ENCODE data around the gene CCDC91.

- TF ChIP-seq SP1 (IDR thresholded peaks at IDR 0.05) = no peak
- TF ChIP-seq L3MBTL2 (conservative IDR thresholded peaks at IDR 0.05) = no peak
- no peak for TF ChIP-seq TARDBP (IDR thresholded peaks at IDR 0.05)
- TF ChIP-seq FOXM1 (IDR thresholded peaks at IDR 0.05; ENCODE audit: borderline replicate concordance) = no peak
- TF ChIP-seq BHLHE40 (IDR thresholded peaks at IDR 0.05; ENCODE audit: borderline replicate concordance) = no peak
- TF ChIP-seq FOXK2 (IDR thresholded peaks at IDR 0.05) = no peak
- no peak for TF ChIP-seq PKNOX1 (IDR thresholded peaks at IDR 0.05)
- TF ChIP-seq FOXA1 (IDR thresholded peaks at IDR 0.05) = no peak
Measured at GRCh38 chr12:28177461-28177860, 12.8 kb upstream of the CCDC91 start.
